A549 (cell line): Measurements from ENCODE around the gene POGLUT2. TPM values are rescaled to one million over a fixed set of nuclear protein-coding genes. Genes with fewer than 3 reads are reported as not detected.

Source experiments
- ATAC-seq, 2 experiments: fragments of 200-7000 bp in 1 of 2; fragments of >200 bp in 1 of 2; cut with Nextera tagmentation in 1 of 2; cut with Tn5 transposase in 1 of 2; 3 replicates each; pipeline versions ENCODE4 v1.8.0 to v1.9.1; 2018 to 2020; ENCODE audit warnings: mild to moderate bottlenecking in 1 of 2, moderate library complexity in 1 of 2
- CTCF ChIA-PET: fragments of 300-600 bp; sonication (Branson Sonifier 250); formaldehyde crosslinking; extraction: SDS; loops from one replicate; lab custom pipeline; 2021; ENCODE audit warnings: antibody characterized with exemption, inconsistent platforms; lab: Yijun Ruan, JAX
- POLR2A ChIA-PET: fragments of 350-600 bp; formaldehyde crosslinking; extraction: SDS; loops from one replicate; lab custom pipeline; 2021; ENCODE audit warnings: antibody characterized with exemption, inconsistent platforms; lab: Yijun Ruan, JAX
- DNase-seq, 2 experiments: peaks; one replicate each; pipeline versions ENCODE4 v3.0.0 to v3.0.0-alpha.2; 2011 to 2016; ENCODE audit warnings: low read depth in 1 of 2, low spot score in 1 of 2
- FAIRE-seq: peaks from 2 replicates; lab custom pipeline; 2011; peaks lifted over from hg19 to GRCh38; lab: Jason Lieb, UNC
- H3K27ac ChIP-seq, 2 experiments: fragments of >200 bp; sonication (Bioruptor Twin); formaldehyde crosslinking; 3 replicates each; pipeline ENCODE4 v1.5.1; 2016 to 2017
- H3K4me1 ChIP-seq: fragments of >200 bp; sonication (Bioruptor Twin); formaldehyde crosslinking; 3 replicates; pipeline ENCODE4 v1.6.1; 2016
- H3K4me2 ChIP-seq: fragments of >200 bp; sonication (Bioruptor Twin); formaldehyde crosslinking; 3 replicates; pipeline ENCODE4 v1.6.1; 2016
- H3K4me3 ChIP-seq: fragments of >200 bp; sonication (Bioruptor Twin); formaldehyde crosslinking; 3 replicates; pipeline ENCODE4 v1.5.1; 2016
- H3K9me3 ChIP-seq: fragments of >200 bp; sonication (Bioruptor Twin); formaldehyde crosslinking; 3 replicates; pipeline ENCODE4 v1.6.1; 2016
- BHLHE40 ChIP-seq: IDR thresholded peaks from 2 replicates; pipeline ENCODE4 v1.6.1; 2012; ENCODE audit warnings: low read depth, low read length, inconsistent platforms
- CBX8 ChIP-seq: fragments of 200-600 bp; sonication (generic); IDR thresholded peaks from 2 replicates; pipeline ENCODE4 v1.6.1; 2016
- CHD4 ChIP-seq: fragments of 200-600 bp; sonication (generic); IDR thresholded peaks from 2 replicates; pipeline ENCODE4 v1.6.1; 2016; ENCODE audit warnings: antibody characterized with exemption, mild to moderate bottlenecking, borderline replicate concordance
- EHF ChIP-seq: fragments of 250-450 bp; sonication (Bioruptor Pico); IDR thresholded peaks from 2 replicates; pipeline ENCODE4 v1.5.0; 2020; ENCODE audit warnings: mild to moderate bottlenecking
- EHMT2 ChIP-seq: fragments of 200-600 bp; sonication (generic); IDR thresholded peaks from 2 replicates; pipeline ENCODE4 v1.6.1; 2016; ENCODE audit warnings: antibody characterized with exemption, low read depth, mild to moderate bottlenecking, moderate library complexity
- ESRRA ChIP-seq: fragments of 150-350 bp; IDR thresholded peaks from 2 replicates; pipeline ENCODE4 v1.6.1; 2014; ENCODE audit warnings: mild to moderate bottlenecking, low read length, borderline replicate concordance
- FOSB ChIP-seq: fragments of 250-450 bp; sonication (Bioruptor Pico); IDR thresholded peaks from 2 replicates; pipeline ENCODE4 v1.5.0; 2020; ENCODE audit warnings: mild to moderate bottlenecking, moderate library complexity
- FOXS1 ChIP-seq: fragments of 250-450 bp; sonication (Bioruptor Pico); IDR thresholded peaks from 2 replicates; pipeline ENCODE4 v1.5.0; 2020; ENCODE audit warnings: mild to moderate bottlenecking, moderate library complexity
- GATA3 ChIP-seq: IDR thresholded peaks from 2 replicates; pipeline ENCODE4 v1.6.1; 2012; ENCODE audit warnings: borderline replicate concordance
- HDAC2 ChIP-seq: fragments of 200-600 bp; sonication (generic); IDR thresholded peaks from 2 replicates; pipeline ENCODE4 v1.6.1; 2016
- HEYL ChIP-seq: fragments of 250-450 bp; sonication (Bioruptor Pico); IDR thresholded peaks from 2 replicates; pipeline ENCODE4 v1.8.0; 2021; ENCODE audit warnings: mild to moderate bottlenecking, moderate library complexity
- HOXA7 ChIP-seq: fragments of 250-450 bp; sonication (Bioruptor Pico); IDR thresholded peaks from 2 replicates; pipeline ENCODE4 v1.5.0; 2020; ENCODE audit warnings: mild to moderate bottlenecking, moderate library complexity
- JUN ChIP-seq, 2 experiments: fragments of >200 bp; sonication (Bioruptor Twin); formaldehyde crosslinking; IDR thresholded peaks; 2 replicates in 1 of 2; 3 replicates in 1 of 2; pipeline ENCODE4 v1.6.1; 2016 to 2017
- JUNB ChIP-seq: fragments of >200 bp; sonication (Bioruptor Twin); formaldehyde crosslinking; IDR thresholded peaks from 2 replicates; pipeline ENCODE4 v1.6.1; 2016
- KDM1A ChIP-seq: fragments of 200-600 bp; sonication (generic); IDR thresholded peaks from 2 replicates; pipeline ENCODE4 v1.6.1; 2016; ENCODE audit warnings: low read depth, mild to moderate bottlenecking
- KDM5A ChIP-seq: fragments of 200-600 bp; sonication (generic); IDR thresholded peaks from 2 replicates; pipeline ENCODE4 v1.6.1; 2016; ENCODE audit warnings: antibody characterized with exemption, mild to moderate bottlenecking
- MAFK ChIP-seq: fragments of 450-650 bp; IDR thresholded peaks from 2 replicates; pipeline ENCODE4 v1.6.1; 2014; ENCODE audit not compliant: partially characterized antibody
- MAZ ChIP-seq: fragments of 150-350 bp; IDR thresholded peaks from 2 replicates; pipeline ENCODE4 v1.6.1; 2014; ENCODE audit warnings: antibody characterized with exemption, low read depth, low read length, borderline replicate concordance
- MYC ChIP-seq: IDR thresholded peaks from 2 replicates; pipeline ENCODE4 v1.6.1; 2012; ENCODE audit warnings: mild to moderate bottlenecking, inconsistent platforms, low read length, improper control_type of control experiment, borderline replicate concordance
- NFE2L2 ChIP-seq: fragments of 150-350 bp; conservative IDR thresholded peaks from 2 replicates; pipeline ENCODE4 v1.6.1; 2014; ENCODE audit warnings: low read length
- NPAS2 ChIP-seq: fragments of 250-450 bp; sonication (Bioruptor Pico); IDR thresholded peaks from 2 replicates; pipeline ENCODE4 v1.8.0; 2022; ENCODE audit warnings: mild to moderate bottlenecking, moderate library complexity, borderline replicate concordance
- NR3C1 ChIP-seq: fragments of >200 bp; sonication (Bioruptor Twin); formaldehyde crosslinking; IDR thresholded peaks from 3 replicates; pipeline ENCODE4 v1.6.1; 2017
- POLR2AphosphoS2 ChIP-seq: conservative IDR thresholded peaks from 2 replicates; pipeline ENCODE4 v1.6.1; 2012; ENCODE audit warnings: low read length, improper control_type of control experiment, inconsistent platforms
- RAD21 ChIP-seq, 2 experiments: fragments of >200 bp in 1 of 2; sonication (Bioruptor Twin) in 1 of 2; formaldehyde crosslinking in 1 of 2; IDR thresholded peaks in 1 of 2; conservative IDR thresholded peaks in 1 of 2; 2 replicates in 1 of 2; 3 replicates in 1 of 2; pipeline ENCODE4 v1.6.1; 2012 to 2018; ENCODE audit warnings: inconsistent platforms in 1 of 2
- SMC3 ChIP-seq: fragments of >200 bp; sonication (Bioruptor Twin); formaldehyde crosslinking; IDR thresholded peaks from 3 replicates; pipeline ENCODE4 v1.6.1; 2018; ENCODE audit warnings: inconsistent platforms
- TFCP2L1 ChIP-seq: fragments of 250-450 bp; sonication (Bioruptor Pico); IDR thresholded peaks from 2 replicates; pipeline ENCODE4 v1.5.0; 2021; ENCODE audit warnings: mild to moderate bottlenecking
- ZC3H11A ChIP-seq: fragments of 450-650 bp; IDR thresholded peaks from 2 replicates; pipeline ENCODE4 v1.6.1; 2014; ENCODE audit warnings: antibody characterized with exemption, mild to moderate bottlenecking
- ZNF302 ChIP-seq: fragments of 250-450 bp; sonication (Bioruptor Pico); IDR thresholded peaks from 2 replicates; pipeline ENCODE4 v1.9.0; 2021; ENCODE audit warnings: inconsistent platforms, mild to moderate bottlenecking, moderate library complexity
- ZSCAN20 ChIP-seq: fragments of 250-450 bp; sonication (Bioruptor Pico); IDR thresholded peaks from 2 replicates; pipeline ENCODE4 v1.8.0; 2022; ENCODE audit warnings: mild to moderate bottlenecking, moderate library complexity
- WGBS: methylation state at CpG from one replicate; pipeline ENCODE4 v1.1.6; 2017; ENCODE audit errors: missing lambda C conversion rate; 5-methylcytosine and 5-hydroxymethylcytosine counted together
- polyA plus RNA-seq, 4 experiments: library from polyadenylated mRNA; depleted of rRNA in 3 of 4; stranded (reverse); fragments of >200 nt; fragmentation: RNase III in 1 of 4; extraction: RNeasy Plus Mini Kit Qiagen cat#74134 plus additional on column Dnase treatment in 1 of 4; gene quantifications; 2 replicates in 3 of 4; 3 replicates in 1 of 4; pipeline ENCODE4 v1.2.3, GENCODE V29; 2011 to 2017
- TF ChIP-seq, protein P1 (sequence below): fragments of 150-350 bp; IDR thresholded peaks from 2 replicates; pipeline ENCODE4 v1.6.1; 2014; ENCODE audit warnings: low read depth, mild to moderate bottlenecking, low read length
- TF ChIP-seq, protein P2 (sequence below): fragments of 250-450 bp; sonication (Bioruptor Pico); IDR thresholded peaks from 2 replicates; pipeline ENCODE4 v1.5.0; 2021; ENCODE audit warnings: mild to moderate bottlenecking, moderate library complexity, borderline replicate concordance

POGLUT2 gene
- polyA plus RNA-seq, 2 of the 4 experiments (the other 2 are of a cell fraction): 5.3 to 9.1 TPM

DNA sequence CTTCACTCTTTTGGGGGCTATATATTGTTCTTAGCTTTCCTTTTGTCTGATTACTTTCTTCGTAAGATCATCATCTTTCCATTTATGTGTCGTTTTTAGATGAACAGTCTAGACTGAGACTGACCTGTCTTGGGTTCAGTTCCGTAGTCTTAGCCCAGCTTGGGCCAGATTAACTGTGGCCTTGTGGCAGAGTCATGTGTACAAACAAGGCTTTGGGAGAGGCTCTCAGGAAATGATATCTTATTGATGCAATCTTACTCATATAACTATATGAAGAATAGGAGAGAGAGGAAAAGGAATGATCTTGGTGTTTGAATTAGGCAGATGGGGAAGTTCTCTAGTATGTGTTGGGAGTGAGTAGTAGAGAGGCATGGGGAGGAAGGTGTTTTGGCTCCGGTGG, 40.2 kb upstream of the POGLUT2 start:
- Histone ChIP-seq H3K4me2 (no peak overlapping the region), H3K9me3 (no peaks in the 10 kb centered on the region), H3K27ac (no peak overlapping the region), H3K4me1 (no peaks in the 10 kb centered on the region), H3K4me3 (no peak overlapping the region)
- DNase-seq (no peak), FAIRE-seq (no peak)
- ChIA-PET CTCF (no interaction called here), POLR2A (no interaction called here)
- WGBS: 30% methylated on average over 4 of the region's 4 CpGs
- TF ChIP-seq HDAC2 (no peak), EHMT2 (no peak), ZC3H11A (no peak), CHD4 (no peak), MAFK (no peak), ZNF302 (CRISPR knock-in tag) (no peak), SMC3 (no peak), RAD21 (conservative IDR thresholded peaks at IDR 0.05 in 1 of 2, IDR thresholded peaks at IDR 0.05 in 1 of 2) (no peak), HOXA7 (CRISPR knock-in tag) (no peak), ZSCAN20 (CRISPR knock-in tag) (no peak), EHF (CRISPR knock-in tag) (no peak), ESRRA (no peak), TFCP2L1 (CRISPR knock-in tag) (no peak), BHLHE40 (no peak), MAZ (no peak)
- TF ChIP-seq, protein P1, sequence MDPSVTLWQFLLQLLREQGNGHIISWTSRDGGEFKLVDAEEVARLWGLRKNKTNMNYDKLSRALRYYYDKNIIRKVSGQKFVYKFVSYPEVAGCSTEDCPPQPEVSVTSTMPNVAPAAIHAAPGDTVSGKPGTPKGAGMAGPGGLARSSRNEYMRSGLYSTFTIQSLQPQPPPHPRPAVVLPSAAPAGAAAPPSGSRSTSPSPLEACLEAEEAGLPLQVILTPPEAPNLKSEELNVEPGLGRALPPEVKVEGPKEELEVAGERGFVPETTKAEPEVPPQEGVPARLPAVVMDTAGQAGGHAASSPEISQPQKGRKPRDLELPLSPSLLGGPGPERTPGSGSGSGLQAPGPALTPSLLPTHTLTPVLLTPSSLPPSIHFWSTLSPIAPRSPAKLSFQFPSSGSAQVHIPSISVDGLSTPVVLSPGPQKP: no peak
- TF ChIP-seq, all 56 proteins: peak for 0
- ATAC-seq: no peak

DNA sequence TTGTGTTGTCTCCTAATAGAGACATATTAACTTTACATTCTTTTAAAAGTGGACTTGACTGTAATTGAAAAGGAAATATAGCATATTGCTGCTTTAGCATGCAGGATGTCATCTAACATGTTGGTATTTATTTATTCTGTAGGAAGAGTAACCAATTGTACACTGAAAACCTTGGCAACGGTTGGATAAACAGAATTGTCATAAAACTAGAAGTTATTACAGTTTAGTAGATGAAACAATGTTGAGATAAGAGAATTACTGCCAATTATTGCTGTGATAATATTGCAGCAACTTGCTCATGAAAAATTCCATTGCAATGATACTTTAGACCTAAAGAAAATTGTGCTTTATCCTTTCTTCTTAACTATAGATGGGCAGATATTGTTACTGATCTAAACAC, 39.5 kb upstream of the POGLUT2 start:
- ATAC-seq (no peak), FAIRE-seq (no peak), DNase-seq (no peak)
- H3K4me3 ChIP-seq: no peak overlapping the region
- H3K4me1 ChIP-seq: no peaks in the 10 kb centered on the region
- no peaks in the 10 kb centered on the region for H3K9me3 ChIP-seq
- TF ChIP-seq HEYL (no peak), ESRRA (no peak), BHLHE40 (no peak), MYC (no peak), JUNB (no peak), KDM5A (no peak), GATA3 (no peak), FOSB (CRISPR knock-in tag) (no peak), MAFK (no peak), FOXS1 (no peak), NFE2L2 (no peak), KDM1A (no peak), CBX8 (no peak), EHMT2 (no peak), ZSCAN20 (CRISPR knock-in tag) (no peak), JUN (IDR thresholded peaks at IDR 0.05) (no peak), NR3C1 (no peak), POLR2AphosphoS2 (no peak), NPAS2 (no peak)
- TF ChIP-seq, protein P2, sequence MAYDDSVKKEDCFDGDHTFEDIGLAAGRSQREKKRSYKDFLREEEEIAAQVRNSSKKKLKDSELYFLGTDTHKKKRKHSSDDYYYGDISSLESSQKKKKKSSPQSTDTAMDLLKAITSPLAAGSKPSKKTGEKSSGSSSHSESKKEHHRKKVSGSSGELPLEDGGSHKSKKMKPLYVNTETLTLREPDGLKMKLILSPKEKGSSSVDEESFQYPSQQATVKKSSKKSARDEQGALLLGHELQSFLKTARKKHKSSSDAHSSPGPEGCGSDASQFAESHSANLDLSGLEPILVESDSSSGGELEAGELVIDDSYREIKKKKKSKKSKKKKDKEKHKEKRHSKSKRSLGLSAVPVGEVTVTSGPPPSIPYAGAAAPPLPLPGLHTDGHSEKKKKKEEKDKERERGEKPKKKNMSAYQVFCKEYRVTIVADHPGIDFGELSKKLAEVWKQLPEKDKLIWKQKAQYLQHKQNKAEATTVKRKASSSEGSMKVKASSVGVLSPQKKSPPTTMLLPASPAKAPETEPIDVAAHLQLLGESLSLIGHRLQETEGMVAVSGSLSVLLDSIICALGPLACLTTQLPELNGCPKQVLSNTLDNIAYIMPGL (CRISPR knock-in tag): no peak
- POLR2A ChIA-PET: no interaction called here
- H3K4me2 ChIP-seq: no peak overlapping the region
- 86% methylated on average over 1 of the region's 1 CpG for WGBS
- no peak overlapping the region for H3K27ac ChIP-seq
- CTCF ChIA-PET: no interaction called here
